GM18498 (cell line): ENCODE results near the gene BCL2L12.

Experiments used
- ATAC-seq: cut with Tn5 transposase; IDR thresholded peaks from one replicate; pipeline ENCODE4 v1.9.1; 2021; ENCODE audit warnings: mild to moderate bottlenecking, moderate library complexity; ENCODE audit not compliant: unreplicated experiment

BCL2L12 gene

GRCh38 chr19:49684251-49684982, 18.7 kb downstream of the BCL2L12 start:
- no peak for ATAC-seq

DNA sequence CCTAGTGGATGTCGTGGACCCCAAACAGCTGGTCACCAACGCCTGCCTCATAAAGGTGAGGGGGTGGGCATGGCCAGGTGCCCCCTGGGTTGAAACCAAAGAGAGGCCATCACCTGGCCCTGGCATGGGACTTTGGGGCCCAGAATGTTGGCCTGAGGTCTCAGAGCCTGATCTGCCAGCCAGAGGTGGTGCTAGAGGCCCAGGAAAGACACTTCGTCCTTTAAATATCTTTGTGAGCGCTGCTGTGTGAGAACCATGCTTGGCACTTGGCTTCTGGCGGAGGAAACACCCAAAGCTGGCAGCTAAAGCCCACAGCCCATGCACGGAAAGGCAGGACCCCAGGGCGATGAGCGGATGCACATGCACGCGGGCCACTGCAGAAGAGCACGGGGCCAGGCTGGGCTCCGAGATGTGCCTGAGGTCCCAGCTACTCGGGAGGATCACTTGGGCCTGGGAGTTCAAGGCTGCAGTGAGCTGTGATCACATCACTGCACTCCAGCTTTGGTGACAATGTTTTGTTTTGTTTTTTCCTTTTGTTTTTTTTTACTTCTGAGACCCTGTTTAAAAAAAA, 19.3 kb downstream of the BCL2L12 start:
- no peak for ATAC-seq

GRCh38 chr19:49685845-49686332, 20.2 kb downstream of the BCL2L12 start:
- ATAC-seq = no peak

- ATAC-seq = no peak
Measured at GRCh38 chr19:49686503-49687088, 20.9 kb downstream of the BCL2L12 start.

GRCh38 chr19:49687150-49687549, 21.4 kb downstream of the BCL2L12 start:
- no peak for ATAC-seq

GRCh38 chr19:49687566-49688316, 22.0 kb downstream of the BCL2L12 start:
- no peak for ATAC-seq

GRCh38 chr19:49688531-49689132, 22.9 kb downstream of the BCL2L12 start:
- ATAC-seq = no peak

DNA sequence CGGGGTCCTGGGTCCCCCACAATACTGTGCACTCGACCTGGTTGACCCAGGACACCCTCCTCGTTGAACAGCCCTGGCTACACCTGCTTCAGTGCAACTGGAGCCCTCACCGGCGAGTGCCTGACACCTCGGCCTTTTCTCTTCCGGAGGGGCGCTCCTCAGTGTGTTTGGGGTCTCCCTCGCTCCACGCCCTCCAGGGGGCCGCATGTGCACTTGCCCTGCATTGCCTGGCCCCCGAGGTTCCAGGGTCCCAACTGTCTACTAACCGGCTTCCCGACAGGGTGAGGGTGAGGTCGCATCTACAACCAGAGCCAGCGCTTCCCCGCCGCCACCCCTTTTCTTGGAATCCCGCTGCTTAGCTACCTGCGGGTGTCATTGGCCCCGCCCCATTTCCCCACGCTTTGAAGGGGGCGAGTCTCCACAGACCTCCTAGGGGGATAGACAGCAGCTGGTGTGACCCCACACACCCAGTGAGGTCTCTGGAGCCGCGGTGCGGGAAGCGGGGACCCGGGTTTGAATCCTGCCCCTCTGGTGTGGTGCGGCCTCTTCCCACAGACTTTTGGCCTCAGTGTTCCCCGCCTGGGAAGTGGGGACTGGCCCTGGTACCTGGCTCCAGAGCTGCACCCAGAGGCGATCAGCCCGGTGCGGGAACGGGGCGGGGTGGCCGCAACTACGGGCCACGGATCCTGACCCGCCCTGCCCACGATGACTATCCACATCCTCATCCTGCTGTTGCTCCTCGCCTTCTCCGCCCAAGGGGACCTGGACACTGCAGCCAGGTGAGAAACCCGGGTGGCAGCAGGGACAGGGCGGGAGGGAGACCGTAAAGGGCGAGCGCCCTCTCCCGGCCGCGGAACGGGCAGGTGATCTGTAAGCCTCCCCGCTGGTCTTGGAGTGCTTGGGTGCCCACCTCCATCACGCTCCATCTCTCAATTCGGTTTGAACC, 23.7 kb downstream of the BCL2L12 start, which contains the start of gene ADM5:
Gene ADM5 (plus strand): TSS at position 462 of the 946 bp plus-strand sequence. CDS start 244 bp downstream, at position 706.
- no peak for ATAC-seq

DNA sequence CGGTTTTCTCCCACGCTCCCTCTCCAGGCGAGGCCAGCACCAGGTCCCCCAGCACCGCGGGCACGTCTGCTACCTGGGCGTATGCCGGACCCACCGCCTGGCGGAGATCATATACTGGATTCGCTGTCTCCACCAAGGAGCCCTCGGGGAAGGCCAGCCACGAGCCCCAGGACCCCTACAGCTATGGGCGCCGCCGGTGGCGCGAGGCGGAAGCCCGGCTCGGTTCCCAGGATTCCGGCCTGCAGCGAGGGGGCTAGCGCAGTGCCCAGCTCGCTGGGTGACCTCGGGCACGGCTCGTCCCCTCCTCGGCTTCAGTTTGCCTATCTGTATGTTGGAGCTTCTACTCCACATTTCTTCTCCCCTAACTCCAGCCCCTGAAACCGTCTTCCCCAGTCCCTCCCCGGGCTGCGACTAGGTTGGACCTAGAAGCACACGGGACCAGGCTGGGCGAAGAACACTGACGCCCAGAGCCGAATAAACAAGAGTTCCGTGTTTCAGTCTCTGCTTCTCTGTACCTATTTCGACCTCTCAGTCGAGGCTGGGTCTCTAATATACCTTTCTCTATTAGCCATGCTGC, 24.4 kb downstream of the BCL2L12 start:
- no peak for ATAC-seq

- ATAC-seq = no peak
Measured at GRCh38 chr19:49690656-49691242, 25.0 kb downstream of the BCL2L12 start, which contains the start of gene CPT1C. Gene CPT1C (plus strand): TSS chr19:49691116. CDS start chr19:49692253, 1,137 bp downstream.

GRCh38 chr19:49691243-49692146, 25.8 kb downstream of the BCL2L12 start:
- no peak for ATAC-seq

DNA sequence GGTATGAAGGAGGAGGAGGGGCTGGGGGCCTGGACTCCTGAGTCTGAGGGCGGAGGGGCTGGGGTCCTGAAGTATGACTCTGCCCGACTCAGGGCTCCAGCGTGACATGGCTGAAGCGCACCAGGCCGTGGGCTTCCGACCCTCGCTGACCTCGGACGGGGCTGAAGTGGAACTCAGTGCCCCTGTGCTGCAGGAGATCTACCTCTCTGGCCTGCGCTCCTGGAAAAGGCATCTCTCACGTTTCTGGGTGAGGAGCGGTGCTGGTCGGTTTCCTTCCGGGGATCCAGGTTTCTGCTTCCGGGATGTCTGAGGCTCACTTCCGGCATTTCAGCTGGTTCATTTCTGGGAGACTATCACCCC, 26.4 kb downstream of the BCL2L12 start:
- ATAC-seq = no peak

DNA sequence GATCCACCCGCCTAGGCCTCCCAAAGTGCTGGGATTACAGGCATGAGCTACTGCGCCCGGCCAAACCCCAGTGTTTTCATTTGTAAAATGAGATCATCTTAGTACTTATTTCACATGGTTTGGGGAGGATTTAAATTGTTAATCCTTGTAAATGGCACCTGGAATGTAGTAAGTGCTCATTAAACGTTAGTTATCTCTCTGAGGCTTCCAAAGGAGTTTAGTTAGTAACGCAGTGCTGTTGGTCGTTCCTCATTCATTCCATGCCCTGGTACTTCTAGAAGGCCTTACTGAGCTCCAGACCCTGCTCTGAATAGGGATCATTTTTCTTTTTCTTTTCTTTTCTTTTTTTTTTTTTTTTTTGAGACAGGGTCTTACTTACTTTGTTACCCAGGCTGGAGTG, 30.4 kb downstream of the BCL2L12 start:
- ATAC-seq = no peak

GRCh38 chr19:49696865-49697264, 31.1 kb downstream of the BCL2L12 start:
- ATAC-seq = no peak

DNA sequence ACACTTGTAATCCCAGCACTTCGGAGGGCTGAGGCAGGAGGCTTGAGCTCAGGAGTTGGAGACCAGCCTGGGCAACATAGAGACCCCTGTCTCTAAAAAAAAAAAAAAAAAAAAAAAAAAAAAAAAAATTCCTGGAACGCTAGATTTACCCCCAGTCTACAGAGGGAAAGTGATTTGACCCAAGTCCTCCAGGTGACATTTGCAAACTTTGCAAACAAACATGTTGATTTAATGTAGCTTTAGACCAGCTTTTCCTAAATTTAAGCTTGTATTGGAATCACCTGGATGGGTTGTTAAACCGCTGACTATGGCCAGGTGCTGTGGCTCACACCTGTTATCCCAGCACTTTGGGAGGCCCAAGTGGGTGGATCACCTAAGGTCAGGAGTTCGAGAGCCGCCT, 33.6 kb downstream of the BCL2L12 start:
- no peak for ATAC-seq

DNA sequence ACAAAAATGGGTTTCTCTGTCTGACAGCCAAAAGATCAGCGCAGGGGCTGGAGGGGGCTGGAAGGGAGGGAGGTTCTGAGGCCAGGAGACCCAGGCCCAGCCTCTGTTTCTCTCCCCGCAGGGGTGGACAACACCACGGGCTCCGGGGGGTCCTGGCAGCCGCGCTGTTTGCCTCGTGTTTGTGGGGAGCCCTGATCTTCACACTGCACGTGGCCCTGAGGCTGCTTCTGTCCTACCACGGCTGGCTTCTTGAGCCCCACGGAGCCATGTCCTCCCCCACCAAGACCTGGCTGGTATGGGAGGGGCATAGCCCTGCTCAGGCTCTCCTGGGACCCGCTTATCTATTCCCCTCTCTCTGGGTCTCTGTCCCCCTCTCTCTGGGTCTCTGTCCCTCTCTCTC, 34.8 kb downstream of the BCL2L12 start:
- ATAC-seq = no peak

DNA sequence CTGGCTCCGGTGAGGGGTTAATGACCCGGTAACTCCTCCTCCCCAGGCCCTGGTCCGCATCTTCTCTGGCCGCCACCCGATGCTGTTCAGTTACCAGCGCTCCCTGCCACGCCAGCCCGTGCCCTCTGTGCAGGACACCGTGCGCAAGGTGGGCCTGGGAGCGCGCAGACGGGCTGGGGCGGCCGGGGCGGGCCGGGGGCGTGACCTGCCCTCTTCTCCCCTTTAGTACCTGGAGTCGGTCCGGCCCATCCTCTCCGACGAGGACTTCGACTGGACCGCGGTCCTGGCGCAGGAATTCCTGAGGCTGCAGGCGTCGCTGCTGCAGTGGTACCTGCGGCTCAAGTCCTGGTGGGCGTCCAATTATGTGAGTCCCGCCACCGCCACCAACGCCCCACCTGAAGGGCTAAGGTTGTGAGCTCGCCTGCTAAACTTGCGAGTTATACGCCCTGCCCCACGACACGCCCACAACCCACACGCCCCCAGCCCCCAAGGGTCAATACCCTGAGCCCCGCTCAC, 35.6 kb downstream of the BCL2L12 start:
- ATAC-seq = no peak
